Activated T-cell treated with anti-CD3 and anti-CD28 coated beads, Interleukin-2, amount 50 U/mL, for 72 hours (primary cell): ENCODE results near the gene TBC1D24. TPM values are rescaled to one million over a fixed set of nuclear protein-coding genes. Genes with fewer than 3 reads are reported as not detected.
"Not testable (repeated sequence)": the region's sequence is repeated elsewhere in the genome, so short reads cannot be mapped to it uniquely, and the experiment has no call there.

Experiments used
- ATAC-seq, 2 donors: fragments of 150-1000 bp; cut with Tn5 transposase; replicated peaks in 1 of 2; 2 replicates each; pipeline ENCODE4 v1.10.0; 2021; ENCODE audit warnings: moderate library complexity in 2 of 2, mild to moderate bottlenecking in 1 of 2
- DNase-seq, 2 donors: peaks; one replicate each; pipeline ENCODE4 v3.0.0; 2021 to 2022; ENCODE audit warnings: mixed read lengths in 1 of 2
- H3K27ac Mint-ChIP-seq: one replicate; pipeline ENCODE4 v1.8.0; 2022; ENCODE audit warnings: mild to moderate bottlenecking, moderate library complexity, mixed read lengths
- H3K27me3 Mint-ChIP-seq: one replicate; pipeline ENCODE4 v1.8.0; 2022; ENCODE audit warnings: low read depth, mixed read lengths
- H3K36me3 Mint-ChIP-seq, 2 donors: one replicate each; pipeline ENCODE4 v1.8.0; 2022; ENCODE audit warnings: mixed read lengths in 2 of 2, mild to moderate bottlenecking in 1 of 2; ENCODE audit not compliant: insufficient read depth in 2 of 2
- H3K4me1 Mint-ChIP-seq: one replicate; pipeline ENCODE4 v1.8.0; 2022; ENCODE audit warnings: low read depth, mixed read lengths
- H3K4me3 Mint-ChIP-seq, 2 donors: one replicate each; pipeline ENCODE4 v1.8.0; 2022; ENCODE audit warnings: mild to moderate bottlenecking in 2 of 2, mixed read lengths in 2 of 2, moderate library complexity in 2 of 2
- H3K9me3 Mint-ChIP-seq, 2 donors: one replicate each; pipeline ENCODE4 v1.8.0; 2022; ENCODE audit warnings: mixed read lengths in 2 of 2
- total RNA-seq, 2 donors: library from RNA; stranded (reverse); gene quantifications; one replicate each; pipeline ENCODE4 v1.2.3, GENCODE V29; 2022

The TBC1D24 gene
- 10 to 100 TPM; 13.6 to 20.4 TPM for total RNA-seq

GRCh38 chr16:2474877-2475412 is at the start of gene TBC1D24:
TBC1D24 (plus strand) TSS chr16:2475127; CDS start chr16:2496149, 21,022 bp downstream.
- peak; percentile 88 to 93 for DNase-seq
- ATAC-seq = peak; percentile 73 to 77
- Mint-ChIP-seq H3K36me3 (no peaks in the 10 kb centered on the region), H3K9me3 (no peaks in the 10 kb centered on the region), H3K27ac (no peak within 1 kb of the TSS), H3K4me1 (peaks cover 21% of the 10 kb centered on the region), H3K27me3 (peaks cover 14% of the 10 kb centered on the region), H3K4me3 (peak within 1 kb of the TSS; percentile 82 to 84)

GRCh38 chr16:2425825-2426430 is 49.0 kb upstream of the TBC1D24 start:
- peaks cover 31% of the 10 kb centered on the region for H3K4me1 Mint-ChIP-seq
- ATAC-seq (no peak), DNase-seq (no peak)
- H3K36me3 Mint-ChIP-seq = peaks cover 4 to 6% of the 10 kb centered on the region in 2 donors
- H3K27me3 Mint-ChIP-seq = no peaks in the 10 kb centered on the region
- no peak overlapping the region for H3K4me3 Mint-ChIP-seq
- H3K27ac Mint-ChIP-seq = no peak overlapping the region
- H3K9me3 Mint-ChIP-seq = no peaks in the 10 kb centered on the region

- ATAC-seq (no peak), DNase-seq (no peak)
- Mint-ChIP-seq H3K4me1 (peaks cover 35% of the 10 kb centered on the region), H3K36me3 (peaks cover 4 to 6% of the 10 kb centered on the region in 2 donors), H3K27ac (no peak overlapping the region), H3K4me3 (no peak overlapping the region), H3K9me3 (no peaks in the 10 kb centered on the region), H3K27me3 (no peaks in the 10 kb centered on the region)
These were observed 48.0 kb upstream of the TBC1D24 start for GRCh38 chr16:2426941-2427361.

GRCh38 chr16:2427526-2427925 is 47.4 kb upstream of the TBC1D24 start:
- Mint-ChIP-seq H3K4me1 (peaks cover 35% of the 10 kb centered on the region), H3K9me3 (no peaks in the 10 kb centered on the region), H3K27me3 (no peaks in the 10 kb centered on the region), H3K36me3 (peaks cover 6% of the 10 kb centered on the region in 2 donors), H3K27ac (no peak overlapping the region), H3K4me3 (peak overlapping the region; percentile 68 to 88)
- DNase-seq (no peak), ATAC-seq (no peak)

GRCh38 chr16:2428051-2428783 is 46.7 kb upstream of the TBC1D24 start:
- DNase-seq (peak; percentile 36 to 49), ATAC-seq (peak in 1 of 2 donors; percentile 3)
- H3K27ac Mint-ChIP-seq = peak overlapping the region; percentile 52
- H3K36me3 Mint-ChIP-seq = peaks cover 9% of the 10 kb centered on the region in 2 donors
- H3K27me3 Mint-ChIP-seq = no peaks in the 10 kb centered on the region
- H3K4me3 Mint-ChIP-seq = peak overlapping the region; percentile 88 to 93
- H3K9me3 Mint-ChIP-seq = no peaks in the 10 kb centered on the region
- H3K4me1 Mint-ChIP-seq = peaks cover 33% of the 10 kb centered on the region

GRCh38 chr16:2428784-2429033 is 46.2 kb upstream of the TBC1D24 start:
- ATAC-seq = no peak
- peak overlapping the region; percentile 52 for H3K27ac Mint-ChIP-seq
- peak overlapping the region; percentile 88 to 93 for H3K4me3 Mint-ChIP-seq
- peaks cover 9 to 14% of the 10 kb centered on the region in 2 donors for H3K36me3 Mint-ChIP-seq
- DNase-seq = no peak
- peaks cover 30% of the 10 kb centered on the region for H3K4me1 Mint-ChIP-seq
- H3K27me3 Mint-ChIP-seq = no peaks in the 10 kb centered on the region
- no peaks in the 10 kb centered on the region for H3K9me3 Mint-ChIP-seq

- DNase-seq = peak; percentile 96 to 98
- Mint-ChIP-seq H3K36me3 (peaks cover 9 to 14% of the 10 kb centered on the region in 2 donors), H3K9me3 (no peaks in the 10 kb centered on the region), H3K4me3 (peak within 1 kb of the TSS; percentile 99), H3K27ac (peak within 1 kb of the TSS; percentile 81), H3K27me3 (no peaks in the 10 kb centered on the region), H3K4me1 (peaks cover 30% of the 10 kb centered on the region)
- peak; percentile 95 to 97 for ATAC-seq
These were observed 45.7 kb upstream of the TBC1D24 start, which contains the start of gene CCNF for GRCh38 chr16:2429034-2429770. CCNF (plus strand) TSS chr16:2429447; CDS start chr16:2429482, 35 bp downstream.

- H3K9me3 Mint-ChIP-seq = no peaks in the 10 kb centered on the region
- peak overlapping the region; percentile 81 for H3K27ac Mint-ChIP-seq
- peak overlapping the region; percentile 99 for H3K4me3 Mint-ChIP-seq
- peaks cover 11 to 19% of the 10 kb centered on the region in 2 donors for H3K36me3 Mint-ChIP-seq
- H3K4me1 Mint-ChIP-seq = peaks cover 30% of the 10 kb centered on the region
- no peaks in the 10 kb centered on the region for H3K27me3 Mint-ChIP-seq
- DNase-seq (peak in 1 of 2 donors; percentile 24), ATAC-seq (peak in 1 of 2 donors; percentile 1)
These were observed 44.9 kb upstream of the TBC1D24 start for GRCh38 chr16:2429771-2430663.

GRCh38 chr16:2432286-2432685 is 42.6 kb upstream of the TBC1D24 start:
- no peaks in the 10 kb centered on the region for H3K27me3 Mint-ChIP-seq
- peaks cover 33% of the 10 kb centered on the region for H3K4me1 Mint-ChIP-seq
- DNase-seq (no peak), ATAC-seq (no peak)
- H3K27ac Mint-ChIP-seq = no peak overlapping the region
- peaks cover 13 to 26% of the 10 kb centered on the region in 2 donors for H3K36me3 Mint-ChIP-seq
- H3K9me3 Mint-ChIP-seq = no peaks in the 10 kb centered on the region
- H3K4me3 Mint-ChIP-seq = no peak overlapping the region

GRCh38 chr16:2432801-2433505 is 42.0 kb upstream of the TBC1D24 start:
- Mint-ChIP-seq H3K4me3 (no peak overlapping the region), H3K36me3 (peaks cover 13 to 30% of the 10 kb centered on the region in 2 donors)

GRCh38 chr16:2435236-2435635 is 39.7 kb upstream of the TBC1D24 start:
- H3K4me3 Mint-ChIP-seq, H3K27me3 Mint-ChIP-seq, H3K27ac Mint-ChIP-seq, DNase-seq, ATAC-seq, H3K9me3 Mint-ChIP-seq: not testable (repeated sequence)
- H3K4me1 Mint-ChIP-seq = peaks cover 15% of the 10 kb centered on the region
- H3K36me3 Mint-ChIP-seq = peaks cover 10 to 33% of the 10 kb centered on the region in 2 donors

More at GRCh38 chr16:2432801-2433505, 42.0 kb upstream of the TBC1D24 start:
- no peak overlapping the region for H3K27ac Mint-ChIP-seq
- H3K9me3 Mint-ChIP-seq = no peaks in the 10 kb centered on the region
- DNase-seq (no peak), ATAC-seq (no peak)
- H3K4me1 Mint-ChIP-seq = peaks cover 27% of the 10 kb centered on the region
- H3K27me3 Mint-ChIP-seq = no peaks in the 10 kb centered on the region

GRCh38 chr16:2436110-2436509 is 38.8 kb upstream of the TBC1D24 start:
- ATAC-seq = no peak
- DNase-seq = no peak
- peaks cover 9 to 34% of the 10 kb centered on the region in 2 donors for H3K36me3 Mint-ChIP-seq
- H3K4me3 Mint-ChIP-seq = no peak overlapping the region
- H3K27ac Mint-ChIP-seq = no peak overlapping the region
- H3K9me3 Mint-ChIP-seq = no peaks in the 10 kb centered on the region
- peaks cover 6% of the 10 kb centered on the region for H3K4me1 Mint-ChIP-seq
- no peaks in the 10 kb centered on the region for H3K27me3 Mint-ChIP-seq
